HEK293 (cell line): ENCODE data around the gene SFTPD.
A peak's percentile ranks its signal among the peaks of the same experiment; 100 is the strongest.

Experiments used
- CTCF ChIA-PET: fragments of 350-600 bp; formaldehyde crosslinking; extraction: SDS; loops from one replicate; lab custom pipeline; 2021; ENCODE audit warnings: antibody characterized with exemption; lab: Yijun Ruan, JAX
- POLR2A ChIA-PET: fragments of 300-600 bp; formaldehyde crosslinking; extraction: SDS; loops from one replicate; lab custom pipeline; 2020; ENCODE audit warnings: antibody characterized with exemption, inconsistent platforms; lab: Yijun Ruan, JAX
- H3K27ac ChIP-seq: fragments of 200-500 bp; sonication (Bioruptor generic); 2 replicates; pipeline ENCODE4 v1.5.1; 2014; ENCODE audit warnings: low read depth, low read length, control low read depth, inconsistent platforms; ENCODE audit errors: extremely low read depth
- H3K36me3 ChIP-seq, 2 experiments: fragments of 200-500 bp in 1 of 2; sonication (Bioruptor generic) in 1 of 2; 1 replicate in 1 of 2; 2 replicates in 1 of 2; pipeline ENCODE4 v1.5.1; 2014 to 2017; ENCODE audit warnings: inconsistent platforms in 2 of 2, low read length in 2 of 2; ENCODE audit not compliant: control insufficient read depth in 2 of 2, insufficient read depth in 1 of 2
- H3K4me1 ChIP-seq: fragments of 200-500 bp; sonication (Bioruptor generic); 2 replicates; pipeline ENCODE4 v1.5.1; 2014; ENCODE audit warnings: mild to moderate bottlenecking, low read length, inconsistent platforms; ENCODE audit not compliant: control insufficient read depth, insufficient read depth
- H3K4me3 ChIP-seq: 2 replicates; pipeline ENCODE4 v1.5.1; 2011; ENCODE audit warnings: low read depth, mild to moderate bottlenecking, control low read depth, low read length, moderate library complexity
- H3K9me3 ChIP-seq: fragments of 200-500 bp; sonication (Bioruptor generic); 2 replicates; pipeline ENCODE4 v1.5.1; 2014; ENCODE audit warnings: low read depth, low read length, inconsistent platforms; ENCODE audit not compliant: control insufficient read depth, insufficient read depth
- EGR2 ChIP-seq: fragments of 450-650 bp; formaldehyde crosslinking; IDR thresholded peaks from 2 replicates; pipeline ENCODE4 v1.5.1; 2016; ENCODE audit warnings: low read depth, missing biosample characterization, missing genetic modification characterization
- ELK4 ChIP-seq: IDR thresholded peaks from 2 replicates; pipeline ENCODE4 v1.6.1; 2011; ENCODE audit warnings: mild to moderate bottlenecking, low read depth, low read length, borderline replicate concordance
- TCF7L2 ChIP-seq: IDR thresholded peaks from 2 replicates; pipeline ENCODE4 v1.6.1; 2011; ENCODE audit warnings: low read depth, mild to moderate bottlenecking, inconsistent platforms, low read length, moderate library complexity, borderline replicate concordance
- ZBTB48 ChIP-seq: fragments of 450-650 bp; formaldehyde crosslinking; IDR thresholded peaks from 2 replicates; pipeline ENCODE4 v1.5.1; 2016; ENCODE audit warnings: missing biosample characterization, missing genetic modification characterization
- ZBTB6 ChIP-seq: fragments of 450-650 bp; formaldehyde crosslinking; IDR thresholded peaks from 2 replicates; pipeline ENCODE4 v1.5.1; 2017; ENCODE audit warnings: missing biosample characterization, missing genetic modification characterization
- ZFHX2 ChIP-seq: fragments of 450-650 bp; formaldehyde crosslinking; conservative IDR thresholded peaks from 2 replicates; pipeline ENCODE4 v1.5.1; 2016; ENCODE audit warnings: missing biosample characterization, missing genetic modification characterization
- ZNF292 ChIP-seq: fragments of 450-650 bp; formaldehyde crosslinking; IDR thresholded peaks from 2 replicates; pipeline ENCODE4 v1.5.1; 2016; ENCODE audit warnings: low read depth, missing biosample characterization, missing genetic modification characterization, borderline replicate concordance
- ZNF449 ChIP-seq: fragments of 450-650 bp; formaldehyde crosslinking; IDR thresholded peaks from 2 replicates; pipeline ENCODE4 v1.5.1; 2017; ENCODE audit warnings: missing biosample characterization, mild to moderate bottlenecking, missing genetic modification characterization, moderate library complexity
- ZNF521 ChIP-seq: fragments of 450-650 bp; formaldehyde crosslinking; IDR thresholded peaks from 2 replicates; pipeline ENCODE4 v1.5.1; 2017; ENCODE audit warnings: missing biosample characterization, mild to moderate bottlenecking, missing genetic modification characterization
- ZNF555 ChIP-seq: fragments of 450-650 bp; formaldehyde crosslinking; conservative IDR thresholded peaks from 2 replicates; pipeline ENCODE4 v1.5.1; 2017; ENCODE audit warnings: missing biosample characterization, mild to moderate bottlenecking, missing genetic modification characterization, inconsistent platforms
- ZNF560 ChIP-seq: fragments of 450-650 bp; formaldehyde crosslinking; IDR thresholded peaks from 2 replicates; pipeline ENCODE4 v1.5.1; 2017; ENCODE audit warnings: missing biosample characterization, missing genetic modification characterization, borderline replicate concordance
- ZNF692 ChIP-seq: fragments of 450-650 bp; formaldehyde crosslinking; IDR thresholded peaks from 2 replicates; pipeline ENCODE4 v1.5.1; 2016; ENCODE audit warnings: missing biosample characterization, missing genetic modification characterization
- ZNF707 ChIP-seq: fragments of 450-650 bp; formaldehyde crosslinking; IDR thresholded peaks from 2 replicates; pipeline ENCODE4 v1.5.1; 2016; ENCODE audit warnings: missing biosample characterization, missing genetic modification characterization
- ZNF747 ChIP-seq: fragments of 450-650 bp; formaldehyde crosslinking; IDR thresholded peaks from 2 replicates; pipeline ENCODE4 v1.5.1; 2016; ENCODE audit warnings: missing biosample characterization, missing genetic modification characterization
- ZSCAN4 ChIP-seq: fragments of 450-650 bp; formaldehyde crosslinking; IDR thresholded peaks from 2 replicates; pipeline ENCODE4 v1.5.1; 2017; ENCODE audit warnings: missing biosample characterization, missing genetic modification characterization
- TF ChIP-seq, protein P1 (sequence below): fragments of 450-650 bp; IDR thresholded peaks from 2 replicates; pipeline ENCODE4 v1.5.1; 2018; ENCODE audit warnings: missing biosample characterization, missing genetic modification characterization
- TF ChIP-seq, protein P2 (sequence below): fragments of 450-650 bp; formaldehyde crosslinking; IDR thresholded peaks from 2 replicates; pipeline ENCODE4 v1.5.1; 2017; ENCODE audit warnings: missing biosample characterization, missing genetic modification characterization

The SFTPD gene

DNA sequence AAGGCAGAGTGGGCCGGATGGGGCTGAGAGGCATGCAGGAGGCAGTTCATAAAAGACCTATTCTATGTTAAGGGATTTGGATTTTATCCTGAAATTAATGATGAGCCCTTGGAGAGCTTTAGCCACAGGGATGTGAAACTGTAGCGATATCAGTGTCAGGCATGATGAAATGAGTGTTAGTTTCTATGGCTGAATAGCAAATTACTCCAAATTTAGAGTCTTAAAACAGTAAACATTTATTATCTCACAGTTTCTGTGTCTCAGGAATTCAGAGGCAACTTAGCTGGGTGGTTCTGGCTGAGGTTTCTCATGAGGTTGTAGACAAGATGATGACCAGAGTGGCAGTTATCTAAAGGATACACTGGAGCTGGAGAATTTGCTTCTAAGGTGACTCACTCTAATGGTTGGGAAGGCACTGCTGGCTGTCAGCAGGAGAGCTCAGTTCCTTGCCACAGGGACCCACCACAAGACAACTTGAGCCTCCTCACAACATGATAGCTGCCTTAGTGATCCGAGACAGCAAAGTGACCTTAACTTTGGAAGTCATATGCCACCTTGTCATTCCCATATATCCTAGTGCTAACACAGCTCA is 36.7 kb upstream of the SFTPD start:
- TF ChIP-seq ZNF292 (tag by site-specific recombination) (no peak), ZBTB48 (tag by site-specific recombination) (0 out of 2 replicates have a peak, but pooled peaks have one; percentile 23)
- CTCF ChIA-PET: interaction anchor here (2.1 kb wide), 1 partner anchor 61 kb away, joined by 6 read pairs; no protein-coding TSS in a partner anchor

DNA sequence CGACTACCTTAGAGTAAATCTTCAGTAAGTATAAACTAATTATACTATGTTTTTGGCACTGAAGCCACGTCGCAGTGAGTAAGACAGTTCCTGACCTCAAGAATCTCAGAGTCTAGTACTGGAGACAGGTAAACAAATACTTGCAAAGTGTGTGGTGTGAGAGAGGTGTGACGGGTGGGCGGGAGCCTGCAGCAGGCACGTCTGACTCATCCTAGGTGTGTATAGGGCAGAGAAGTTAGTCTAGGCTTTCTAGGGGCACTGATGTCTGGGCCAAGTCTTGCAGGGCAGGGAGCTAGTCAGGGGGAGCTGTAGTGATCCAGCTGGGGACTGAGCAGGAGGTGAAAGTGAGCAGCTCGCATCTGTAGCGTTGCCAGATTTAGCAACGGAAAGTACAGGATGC is 35.9 kb upstream of the SFTPD start:
- ChIA-PET POLR2A (no interaction called here), CTCF (no interaction called here)
- H3K27ac ChIP-seq: no peak overlapping the region
- TF ChIP-seq EGR2 (tag by site-specific recombination): 0 out of 2 replicates have a peak, but pooled peaks have one; percentile 9
- 0 out of 2 replicates have a peak, but pooled peaks have one; percentile 12 for TF ChIP-seq ZFHX2
- no peak for TF ChIP-seq ELK4
- H3K9me3 ChIP-seq: no peaks in the 10 kb centered on the region
- no peaks in the 10 kb centered on the region for H3K36me3 ChIP-seq
- no peak overlapping the region for H3K4me3 ChIP-seq
- peaks cover 4% of the 10 kb centered on the region; the same call in 1 of the 2 replicates for H3K4me1 ChIP-seq

More for the DNA sequence above, 36.7 kb upstream of the SFTPD start:
- POLR2A ChIA-PET: no interaction called here
- Histone ChIP-seq H3K4me3 (no peak overlapping the region), H3K9me3 (no peaks in the 10 kb centered on the region), H3K4me1 (peaks cover 3% of the 10 kb centered on the region; the same call in 1 of the 2 replicates), H3K36me3 (no peaks in the 10 kb centered on the region), H3K27ac (no peak overlapping the region)

DNA sequence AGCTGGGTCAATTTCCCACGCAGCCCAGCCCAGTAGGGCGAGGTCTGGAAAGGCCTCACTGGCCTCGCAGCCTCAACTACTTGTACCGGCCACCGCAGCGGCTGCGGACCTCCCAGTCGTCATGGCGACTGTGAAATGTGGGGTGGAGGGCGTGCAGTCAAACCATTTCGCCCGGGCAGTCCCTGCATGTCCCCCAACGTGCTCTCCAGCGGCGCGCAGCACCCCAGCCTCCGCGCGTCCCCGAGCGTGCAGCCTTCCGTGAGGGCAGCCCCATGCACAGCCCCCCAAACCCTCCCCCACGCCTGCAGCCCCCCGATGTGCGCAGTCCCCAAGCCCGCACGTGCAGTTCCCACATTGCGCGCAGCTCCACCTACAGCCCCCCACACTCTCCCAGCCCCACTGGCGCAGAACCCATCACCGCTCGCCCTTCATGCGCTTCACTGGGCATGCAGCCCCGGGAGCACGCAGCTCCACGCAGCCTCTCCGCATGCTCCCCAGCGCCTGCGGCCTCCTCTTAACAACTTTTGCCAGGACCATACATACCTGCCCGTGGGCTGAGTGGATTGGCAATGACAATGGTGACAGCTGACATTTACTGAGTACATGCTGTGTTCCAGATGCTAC is 34.5 kb upstream of the SFTPD start:
- Histone ChIP-seq H3K27ac (no peak overlapping the region), H3K4me3 (no peak overlapping the region), H3K36me3 (no peaks in the 10 kb centered on the region), H3K9me3 (no peaks in the 10 kb centered on the region), H3K4me1 (peaks cover 4% of the 10 kb centered on the region; the same call in 1 of the 2 replicates)
- POLR2A ChIA-PET: no interaction called here
- CTCF ChIA-PET: interaction anchor here (1.8 kb wide), 1 partner anchor 62 kb away, joined by 4 read pairs; no protein-coding TSS in a partner anchor
- TF ChIP-seq ZBTB6 (tag by site-specific recombination): no peak
- TF ChIP-seq ZNF747 (tag by site-specific recombination): no peak
- no peak for TF ChIP-seq ZSCAN4 (tag by site-specific recombination)
- no peak for TF ChIP-seq ZNF692 (tag by site-specific recombination)
- TF ChIP-seq, protein P1, sequence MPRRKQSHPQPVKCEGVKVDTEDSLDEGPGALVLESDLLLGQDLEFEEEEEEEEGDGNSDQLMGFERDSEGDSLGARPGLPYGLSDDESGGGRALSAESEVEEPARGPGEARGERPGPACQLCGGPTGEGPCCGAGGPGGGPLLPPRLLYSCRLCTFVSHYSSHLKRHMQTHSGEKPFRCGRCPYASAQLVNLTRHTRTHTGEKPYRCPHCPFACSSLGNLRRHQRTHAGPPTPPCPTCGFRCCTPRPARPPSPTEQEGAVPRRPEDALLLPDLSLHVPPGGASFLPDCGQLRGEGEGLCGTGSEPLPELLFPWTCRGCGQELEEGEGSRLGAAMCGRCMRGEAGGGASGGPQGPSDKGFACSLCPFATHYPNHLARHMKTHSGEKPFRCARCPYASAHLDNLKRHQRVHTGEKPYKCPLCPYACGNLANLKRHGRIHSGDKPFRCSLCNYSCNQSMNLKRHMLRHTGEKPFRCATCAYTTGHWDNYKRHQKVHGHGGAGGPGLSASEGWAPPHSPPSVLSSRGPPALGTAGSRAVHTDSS: no peak
- no peak for TF ChIP-seq ZNF707 (tag by site-specific recombination)
- TF ChIP-seq, protein P2, sequence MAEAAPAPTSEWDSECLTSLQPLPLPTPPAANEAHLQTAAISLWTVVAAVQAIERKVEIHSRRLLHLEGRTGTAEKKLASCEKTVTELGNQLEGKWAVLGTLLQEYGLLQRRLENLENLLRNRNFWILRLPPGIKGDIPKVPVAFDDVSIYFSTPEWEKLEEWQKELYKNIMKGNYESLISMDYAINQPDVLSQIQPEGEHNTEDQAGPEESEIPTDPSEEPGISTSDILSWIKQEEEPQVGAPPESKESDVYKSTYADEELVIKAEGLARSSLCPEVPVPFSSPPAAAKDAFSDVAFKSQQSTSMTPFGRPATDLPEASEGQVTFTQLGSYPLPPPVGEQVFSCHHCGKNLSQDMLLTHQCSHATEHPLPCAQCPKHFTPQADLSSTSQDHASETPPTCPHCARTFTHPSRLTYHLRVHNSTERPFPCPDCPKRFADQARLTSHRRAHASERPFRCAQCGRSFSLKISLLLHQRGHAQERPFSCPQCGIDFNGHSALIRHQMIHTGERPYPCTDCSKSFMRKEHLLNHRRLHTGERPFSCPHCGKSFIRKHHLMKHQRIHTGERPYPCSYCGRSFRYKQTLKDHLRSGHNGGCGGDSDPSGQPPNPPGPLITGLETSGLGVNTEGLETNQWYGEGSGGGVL (tag by site-specific recombination): no peak
- TF ChIP-seq ZNF449 (tag by site-specific recombination): no peak
- no peak for TF ChIP-seq ZNF521 (tag by site-specific recombination)
- no peak for TF ChIP-seq ZNF560 (tag by site-specific recombination)
- no peak for TF ChIP-seq TCF7L2
- TF ChIP-seq ZNF555 (tag by site-specific recombination): no peak
